Right lobe of liver (tissue), 4 donors: Measurements from ENCODE around the gene MTUS2.

Experiments used
- CTCF ChIP-seq, 4 donors: fragments of 200-600 bp in 3 of 4; fragments of 450-650 bp in 1 of 4; IDR thresholded peaks; one replicate each; pipeline versions ENCODE4 v1.5.1 to v1.8.0; 2016 to 2022; ENCODE audit warnings: antibody characterized with exemption in 4 of 4, mild to moderate bottlenecking in 2 of 4
- POLR2A ChIP-seq: fragments of 450-650 bp; IDR thresholded peaks from one replicate; pipeline ENCODE4 v1.6.1; 2017; ENCODE audit warnings: antibody characterized with exemption, mild to moderate bottlenecking
- donor health status: DM: no; HTN: no; CAD: no.
- donor health status: DM: no; HTN: no; CAD: no.
- donor health status: DM: no; HTN: yes; CAD: no.

- no peak for TF ChIP-seq CTCF (IDR thresholded peaks at IDR 0.05)
- no peak for TF ChIP-seq POLR2A
Observed at GRCh38 chr13:29196409-29197074, 376.4 kb downstream of the MTUS2 start.
